ENCODE measurements around the gene RILPL2.
"Not testable (repeated sequence)": the region's sequence is repeated elsewhere in the genome, so short reads cannot be mapped to it uniquely, and the experiment has no call there.

Gene RILPL2

DNA sequence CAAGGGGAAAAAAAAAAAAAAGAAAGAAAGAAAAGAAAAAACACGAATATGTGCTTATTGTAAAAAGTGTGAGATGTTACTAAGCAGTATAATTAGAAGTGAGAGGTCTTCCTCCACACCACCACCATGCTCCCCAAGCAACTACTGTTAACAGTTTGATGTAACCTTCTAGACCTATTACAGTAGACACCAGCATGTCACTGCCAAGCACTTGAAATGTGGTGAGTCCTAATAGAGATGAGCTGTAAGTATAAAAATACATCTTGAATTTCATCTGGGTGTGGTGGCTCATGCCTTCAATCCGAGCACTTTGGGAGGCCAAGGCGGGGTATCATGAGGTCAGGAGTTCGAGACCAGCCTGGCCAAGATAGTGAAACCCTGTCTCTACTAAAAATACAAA is 13.4 kb upstream of the RILPL2 start:
- no peak for DNase-seq (ENCODE audit: low read depth in 2 of 2)

GRCh38 chr12:123449249-123449733 is 12.8 kb upstream of the RILPL2 start:
- DNase-seq (ENCODE audit: low read depth in 2 of 2), result no peak

GRCh38 chr12:123446333-123446713 is 9.8 kb upstream of the RILPL2 start:
- no peak for DNase-seq (ENCODE audit: low read depth in 2 of 2)

DNA sequence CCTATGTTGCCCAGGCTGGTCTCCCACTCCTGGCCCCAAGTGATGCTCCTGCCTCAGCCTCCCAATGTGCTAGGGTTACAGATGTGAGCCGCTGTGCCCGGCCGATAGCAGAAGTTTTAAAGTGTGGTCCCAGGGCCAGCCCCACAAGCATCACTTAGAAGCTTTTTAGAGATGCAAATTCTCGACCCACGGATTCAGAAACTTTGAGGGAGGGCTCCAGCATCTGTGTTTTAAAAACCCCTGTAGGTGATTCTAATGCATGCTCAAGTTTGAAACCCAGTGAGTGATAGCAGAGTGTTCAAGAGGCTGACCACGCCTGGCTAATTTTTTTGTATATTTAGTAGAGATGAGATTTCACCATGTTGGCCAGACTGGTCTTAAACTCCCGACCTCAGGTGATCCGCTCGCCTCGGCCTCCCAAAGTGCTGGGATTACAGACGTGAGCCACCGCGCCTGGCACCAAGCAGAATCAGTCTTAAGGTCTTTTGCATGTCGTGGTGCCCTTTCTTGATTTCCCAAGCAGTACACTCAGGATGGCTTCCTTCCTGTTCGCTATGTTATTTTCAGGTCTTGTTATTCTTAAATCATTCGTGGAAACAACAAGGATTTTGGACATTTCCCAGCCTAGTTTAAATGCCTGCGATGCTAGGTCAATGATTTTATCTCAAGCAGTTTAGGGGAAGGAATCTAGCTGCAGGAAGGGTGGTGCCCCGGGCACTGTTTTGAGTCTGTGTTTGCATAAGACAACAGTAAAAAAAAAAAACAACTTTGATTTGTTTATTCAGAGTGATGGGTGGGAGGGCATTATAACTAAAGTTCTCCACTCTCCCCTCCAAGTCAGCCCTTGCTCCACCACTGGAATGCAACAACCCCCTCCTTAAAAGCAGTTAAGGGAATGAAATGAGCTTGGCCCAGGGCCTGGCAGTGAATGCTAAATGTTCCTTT is 9.2 kb upstream of the RILPL2 start:
- no peak for DNase-seq (ENCODE audit: low read depth in 2 of 2)

GRCh38 chr12:123444092-123445026 is 7.9 kb upstream of the RILPL2 start:
- no peak for DNase-seq (ENCODE audit: low read depth in 2 of 2)

DNA sequence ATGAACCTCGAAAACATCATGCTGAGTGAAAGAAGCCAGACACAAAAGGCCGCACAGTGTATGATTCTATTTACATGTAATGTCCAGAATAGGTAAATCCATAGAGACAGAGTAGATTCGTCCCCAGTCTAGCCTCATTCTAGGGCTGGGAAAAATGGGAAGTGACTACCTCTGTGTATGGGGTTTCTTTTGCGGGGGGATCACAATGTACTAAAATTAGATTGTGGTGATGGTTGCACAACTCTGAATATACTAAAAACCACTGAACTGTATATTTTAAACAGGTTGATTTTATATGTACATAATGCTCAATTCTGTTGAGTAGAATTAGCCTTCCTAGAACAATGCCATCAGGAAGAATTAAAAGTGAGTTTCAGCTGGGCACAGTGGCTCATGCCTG is 6.3 kb upstream of the RILPL2 start:
- no peak for DNase-seq (ENCODE audit: low read depth in 2 of 2)

DNA sequence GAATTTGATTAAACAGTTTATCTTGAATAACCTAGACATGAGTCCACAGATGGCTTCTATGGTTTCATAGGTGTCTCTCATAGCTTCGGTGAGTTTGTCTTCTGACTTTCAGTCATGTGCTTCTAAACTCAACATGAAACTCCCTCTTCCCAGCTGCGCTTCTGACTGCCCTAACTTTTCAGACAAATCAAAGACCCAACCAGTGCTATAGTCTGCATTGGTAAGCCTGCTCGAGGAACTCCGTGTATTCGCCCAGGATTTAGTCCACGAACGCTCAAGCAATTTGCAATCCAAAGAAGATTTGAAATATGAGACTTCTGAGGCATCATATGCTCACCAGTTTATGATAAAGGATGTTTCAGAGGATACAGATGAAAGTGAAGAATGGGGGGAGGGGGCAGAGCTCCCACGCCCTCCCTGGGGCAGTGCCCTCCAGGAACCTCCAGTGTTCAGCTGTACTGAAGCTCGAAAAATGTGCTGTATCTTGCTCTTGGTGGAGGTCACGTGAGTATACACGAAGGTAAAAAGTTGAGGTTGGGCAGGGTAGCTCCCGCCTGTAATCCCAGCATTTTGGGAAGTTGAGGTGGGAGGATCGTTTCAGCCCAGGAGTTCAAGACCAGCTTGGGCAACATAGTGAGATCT is 5.2 kb upstream of the RILPL2 start:
- DNase-seq (ENCODE audit: low read depth in 2 of 2), result no peak

- DNase-seq (ENCODE audit: low read depth in 2 of 2), result no peak
Observed at GRCh38 chr12:123435636-123436016, 858 bp downstream of the RILPL2 start.

DNA sequence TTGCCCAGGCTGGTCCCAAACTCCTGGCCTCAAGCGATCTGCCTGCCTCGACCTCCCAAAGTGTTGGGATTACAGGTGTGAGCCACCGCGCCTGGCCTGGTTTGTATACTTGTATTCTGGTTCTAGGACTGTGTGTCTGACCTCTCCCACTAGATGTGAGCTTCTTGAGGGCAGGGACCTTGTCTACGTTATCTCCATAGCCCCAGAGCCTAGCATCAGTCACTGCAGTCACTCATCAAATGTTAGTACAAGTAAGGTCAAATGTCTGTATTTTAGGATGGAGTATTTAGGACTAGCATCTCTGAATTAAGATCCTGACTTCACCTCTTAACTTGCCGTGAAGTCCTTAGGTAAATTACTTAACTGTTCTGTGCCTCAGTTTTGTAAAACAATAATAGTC is 2.9 kb downstream of the RILPL2 start:
- no peak for DNase-seq (ENCODE audit: low read depth in 2 of 2)

DNA sequence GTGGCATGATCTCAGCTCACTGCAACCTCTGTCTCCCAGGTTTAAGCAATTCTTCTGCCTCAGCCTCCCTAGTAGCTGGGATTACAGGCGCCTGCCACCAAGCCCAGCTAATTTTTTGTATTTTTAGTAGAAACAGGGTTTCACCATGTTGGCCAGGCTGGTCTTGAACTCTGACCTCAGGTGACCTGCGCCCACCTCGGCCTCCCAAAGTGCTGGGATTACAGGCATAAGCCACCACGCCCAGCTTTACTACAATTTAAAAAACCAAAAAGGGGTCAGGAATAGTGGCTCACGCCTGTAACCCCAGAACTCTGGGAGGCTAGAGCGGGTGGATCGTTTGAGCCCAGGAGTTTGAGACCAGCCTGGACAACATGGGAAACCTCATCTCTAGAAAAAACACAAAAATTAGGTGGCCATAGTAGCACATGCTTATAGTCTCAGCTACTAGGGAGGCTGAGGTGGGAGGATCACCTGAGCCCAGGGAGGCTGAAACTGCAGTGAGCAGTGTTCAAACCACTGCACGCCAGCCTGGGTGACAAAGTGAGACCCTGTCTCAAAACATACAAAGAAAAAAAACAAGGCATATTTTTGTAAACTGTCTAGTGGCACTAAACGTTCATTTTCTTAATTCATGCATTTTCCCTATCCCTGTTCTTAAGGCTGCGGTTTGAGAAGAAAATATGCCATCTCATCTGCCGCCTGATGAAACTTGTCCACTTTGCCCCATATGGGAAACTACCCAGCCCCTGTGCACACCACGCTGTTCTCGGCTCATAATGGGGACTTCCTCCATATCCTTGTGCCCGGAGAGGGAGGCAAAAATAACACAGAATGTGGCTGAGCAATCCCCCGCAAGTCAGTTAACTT is 4.3 kb downstream of the RILPL2 start:
- DNase-seq (ENCODE audit: low read depth in 2 of 2), result not testable (repeated sequence)

GRCh38 chr12:123429101-123429500 is 7.4 kb downstream of the RILPL2 start:
- not testable (repeated sequence) for DNase-seq (ENCODE audit: low read depth in 2 of 2)

DNA sequence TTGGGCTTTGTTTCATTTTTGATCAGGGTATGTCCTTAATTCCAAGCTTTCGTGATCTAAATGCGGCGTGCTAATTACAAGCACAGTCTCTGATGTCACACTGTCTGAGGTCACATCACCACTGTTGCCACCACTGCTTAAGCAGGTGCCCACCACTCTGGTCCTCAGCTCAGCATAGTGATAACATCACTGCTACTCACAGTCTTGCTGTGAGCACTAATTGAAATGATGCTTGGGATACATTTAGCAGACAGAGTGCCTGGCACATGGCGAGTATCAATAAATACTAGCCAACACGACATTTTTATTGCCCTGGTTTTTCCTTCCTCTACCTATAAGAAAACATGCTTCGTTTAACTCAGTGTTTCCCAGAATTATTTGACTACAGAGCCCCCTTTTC is 7.9 kb downstream of the RILPL2 start:
- DNase-seq (ENCODE audit: low read depth in 2 of 2), result no peak

- no peak for DNase-seq (ENCODE audit: low read depth in 2 of 2)
Observed at GRCh38 chr12:123427036-123427769, 9.3 kb downstream of the RILPL2 start.

DNA sequence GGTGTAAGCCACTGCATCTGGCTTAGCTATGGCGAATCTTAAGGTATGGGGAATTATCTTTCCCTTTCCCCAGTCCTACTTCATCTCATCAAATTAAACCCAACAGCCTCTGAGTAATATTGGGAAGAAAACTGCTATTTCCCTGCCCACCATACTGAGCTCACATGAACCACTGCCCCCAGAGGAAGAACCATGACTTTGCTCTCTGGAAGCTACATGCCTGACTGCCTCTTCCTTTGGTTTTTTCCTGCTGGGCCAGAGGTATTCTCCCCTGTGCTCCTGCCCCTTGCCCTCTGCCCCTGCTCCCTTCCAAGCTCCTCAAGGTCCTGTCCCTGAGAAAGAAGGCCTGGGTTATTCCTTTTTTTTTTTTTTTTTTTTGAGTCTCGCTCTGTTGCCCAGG is 15.2 kb downstream of the RILPL2 start:
- no peak for DNase-seq (ENCODE audit: low read depth in 2 of 2)

GRCh38 chr12:123410041-123410412 is 26.5 kb downstream of the RILPL2 start:
- DNase-seq (ENCODE audit: low read depth in 2 of 2), result no peak

DNA sequence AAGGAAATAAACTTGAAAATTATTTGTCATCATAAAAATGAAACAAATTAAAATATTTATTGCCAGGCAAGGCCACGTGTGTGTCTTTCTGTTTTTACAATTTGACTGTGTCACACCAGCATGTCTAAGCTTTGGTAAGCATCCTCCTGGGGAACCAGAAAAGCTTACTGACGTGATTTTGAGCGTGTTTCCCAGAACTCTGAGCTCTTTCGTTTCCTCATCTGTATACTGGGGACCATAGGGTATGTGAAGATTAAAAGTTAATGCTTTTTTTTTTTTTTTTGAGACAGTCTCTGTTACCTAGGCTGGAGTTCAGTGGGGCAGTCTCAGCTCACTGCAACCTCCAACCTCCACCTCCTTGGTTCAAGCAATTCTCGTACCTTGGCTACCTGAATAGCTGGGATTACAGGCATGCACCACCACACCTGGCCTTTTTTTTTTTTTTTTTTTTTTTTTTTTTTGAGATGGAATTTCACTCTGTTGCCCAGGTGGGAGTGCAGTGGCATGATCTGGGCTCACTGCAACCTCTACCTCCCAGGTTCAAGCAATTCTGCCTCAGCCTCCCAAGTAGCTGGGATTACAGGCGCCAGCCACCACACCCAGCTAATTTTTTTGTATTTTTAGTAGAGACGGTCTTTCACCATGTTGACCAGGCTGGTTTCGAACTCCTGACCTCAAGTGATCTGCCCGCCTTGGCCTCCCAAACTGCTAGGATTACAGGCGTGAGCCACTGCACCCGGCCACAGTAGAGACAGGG is 27.0 kb downstream of the RILPL2 start:
- not testable (repeated sequence) for DNase-seq (ENCODE audit: low read depth in 2 of 2)

DNA sequence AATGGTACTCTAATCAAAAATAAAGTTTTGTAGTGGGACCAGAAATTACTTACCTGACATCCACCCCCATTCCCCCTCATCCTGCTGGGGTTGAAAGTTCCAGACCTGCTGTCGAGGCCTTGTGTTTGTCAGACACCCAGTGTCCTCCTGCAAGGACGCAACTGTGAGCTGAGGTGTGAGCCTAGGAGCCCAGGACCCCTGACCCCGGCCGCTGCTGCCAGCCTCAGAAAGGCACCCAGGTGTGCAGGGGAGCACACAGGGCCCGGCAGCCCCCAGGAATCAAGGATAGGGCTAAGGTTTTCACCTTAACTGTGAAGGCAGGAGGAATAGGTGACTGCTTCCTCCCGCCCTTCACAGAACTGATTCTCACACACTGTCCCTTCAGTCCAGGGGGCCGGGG is 27.9 kb downstream of the RILPL2 start:
- DNase-seq (ENCODE audit: low read depth in 2 of 2), result not testable (repeated sequence)

GRCh38 chr12:123407934-123408333 is 28.6 kb downstream of the RILPL2 start:
- not testable (repeated sequence) for DNase-seq (ENCODE audit: low read depth in 2 of 2)

DNA sequence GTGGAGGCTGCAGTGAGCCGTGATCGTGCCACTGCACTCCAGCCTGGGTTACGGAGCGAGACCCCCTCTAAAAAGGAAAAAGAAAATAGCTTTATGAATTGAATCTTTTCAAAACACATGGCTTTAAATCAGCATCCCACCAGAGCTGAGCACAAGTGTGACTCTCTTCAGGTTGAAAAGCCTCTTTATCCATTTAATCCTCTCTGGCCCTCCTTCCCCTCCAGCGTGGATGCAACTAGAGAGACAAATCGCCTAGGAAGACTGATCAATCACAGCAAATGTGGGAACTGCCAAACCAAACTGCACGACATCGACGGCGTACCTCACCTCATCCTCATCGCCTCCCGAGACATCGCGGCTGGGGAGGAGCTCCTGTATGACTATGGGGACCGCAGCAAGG is 29.2 kb downstream of the RILPL2 start:
- not testable (repeated sequence) for DNase-seq (ENCODE audit: low read depth in 2 of 2)

DNA sequence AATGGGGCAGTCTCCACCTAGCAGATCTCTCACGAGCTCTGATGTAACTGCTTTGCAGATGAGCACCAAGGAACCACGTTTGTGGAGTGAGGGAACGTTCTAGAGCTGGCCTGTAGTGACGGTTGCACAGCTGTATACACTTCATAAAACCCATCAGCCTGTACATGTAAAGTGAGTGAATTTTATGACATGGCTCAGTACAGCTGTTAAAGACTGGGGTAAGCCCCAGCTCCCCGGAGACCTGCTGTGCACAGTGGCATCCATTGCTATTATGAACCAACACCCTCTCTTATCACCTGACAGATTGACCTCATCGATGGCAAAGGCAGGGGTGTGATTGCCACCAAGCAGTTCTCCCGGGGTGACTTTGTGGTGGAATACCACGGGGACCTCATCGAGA is 31.9 kb downstream of the RILPL2 start:
- DNase-seq (ENCODE audit: low read depth in 2 of 2), result no peak
